CD1c-positive myeloid dendritic cell (primary cell): ENCODE data around the gene RNF157.

Experiments
- DNase-seq: peaks from one replicate; pipeline ENCODE4 v3.0.0-alpha.2; 2016; ENCODE audit errors: extremely low spot score

Gene RNF157

GRCh38 chr17:76240461-76241203 is at the start of gene RNF157:
TSS of gene RNF157 (minus strand) at chr17:76240493. CDS start at chr17:76240240, 253 bp downstream.
- DNase-seq, result peak; percentile 69

- DNase-seq, result no peak
These were observed 41.5 kb upstream of the RNF157 start for GRCh38 chr17:76281573-76282371.

GRCh38 chr17:76280650-76281049 is 40.4 kb upstream of the RNF157 start:
- no peak for DNase-seq

- no peak for DNase-seq
These were observed 39.5 kb upstream of the RNF157 start for GRCh38 chr17:76279742-76280287.

GRCh38 chr17:76278952-76279741 is 38.9 kb upstream of the RNF157 start:
- DNase-seq, result peak; percentile 93

GRCh38 chr17:76278268-76278908 is 38.1 kb upstream of the RNF157 start:
- no peak for DNase-seq

GRCh38 chr17:76277300-76278267 is 37.3 kb upstream of the RNF157 start:
- DNase-seq, result no peak

GRCh38 chr17:76276461-76277299 is 36.4 kb upstream of the RNF157 start:
- DNase-seq, result no peak

- no peak for DNase-seq
These were observed 35.8 kb upstream of the RNF157 start for GRCh38 chr17:76276069-76276431.

- DNase-seq, result no peak
These were observed 35.2 kb upstream of the RNF157 start for GRCh38 chr17:76275382-76276068.

- DNase-seq, result no peak
These were observed 34.0 kb upstream of the RNF157 start for GRCh38 chr17:76274112-76274956.

GRCh38 chr17:76273445-76274111 is 33.3 kb upstream of the RNF157 start:
- DNase-seq, result no peak

- peak; percentile 76 for DNase-seq
These were observed 32.5 kb upstream of the RNF157 start for GRCh38 chr17:76272541-76273444.

GRCh38 chr17:76271669-76272540 is 31.6 kb upstream of the RNF157 start:
- DNase-seq, result peak; percentile 35
